HAP-1 (cell line): Measurements from ENCODE around the gene ZMIZ1.

ENCODE experiments used
- DNase-seq, 2 experiments: peaks; one replicate each; pipeline ENCODE4 v3.0.0-alpha.2; 2016 to 2020; ENCODE audit warnings: low spot score in 2 of 2
- H3K27me3 ChIP-seq: fragments of 250-450 bp; sonication (Bioruptor Pico); 2 replicates; pipeline ENCODE4 v1.5.1; 2020; ENCODE audit warnings: low read depth, mild to moderate bottlenecking, moderate library complexity
- H3K36me3 ChIP-seq: fragments of 250-450 bp; sonication (Bioruptor Pico); replicated peaks from 2 replicates; pipeline ENCODE4 v1.5.1; 2020; ENCODE audit warnings: mild to moderate bottlenecking
- H3K4me1 ChIP-seq: fragments of 250-450 bp; sonication (Bioruptor Pico); 2 replicates; pipeline ENCODE4 v1.5.1; 2020; ENCODE audit warnings: mild to moderate bottlenecking
- H3K4me3 ChIP-seq: fragments of 250-450 bp; sonication (Bioruptor Pico); 2 replicates; pipeline ENCODE4 v1.5.1; 2020; ENCODE audit warnings: mild to moderate bottlenecking, moderate library complexity
- H3K9me3 ChIP-seq: fragments of 250-450 bp; sonication (Bioruptor Pico); 2 replicates; pipeline ENCODE4 v1.5.1; 2020; ENCODE audit warnings: mild to moderate bottlenecking, moderate library complexity
- in situ Hi-C: fragments of 300-500 bp; cut with MboI; formaldehyde crosslinking; loops from 3 replicates; pipeline ENCODE4 v1.14.3; 2020; ENCODE audit warnings: low sequenced_read_pairs, inconsistent platforms, mixed read lengths

The ZMIZ1 gene

GRCh38 chr10:79314761-79315601, 246.2 kb downstream of the ZMIZ1 start:
- Histone ChIP-seq H3K4me1 (peaks cover 7% of the 10 kb centered on the region), H3K4me3 (no peak overlapping the region), H3K9me3 (no peaks in the 10 kb centered on the region), H3K36me3 (no peaks in the 10 kb centered on the region), H3K27me3 (no peaks in the 10 kb centered on the region)
- DNase-seq = no peak
- in situ Hi-C loops = no loop called here

- no peaks in the 10 kb centered on the region for H3K9me3 ChIP-seq
- in situ Hi-C loops = no loop called here
- H3K36me3 ChIP-seq = no peaks in the 10 kb centered on the region
- H3K4me1 ChIP-seq = peaks cover 7% of the 10 kb centered on the region
- H3K27me3 ChIP-seq = no peaks in the 10 kb centered on the region
- H3K4me3 ChIP-seq = no peak overlapping the region
- DNase-seq = no peak
These were observed 246.8 kb downstream of the ZMIZ1 start for GRCh38 chr10:79315602-79315920.

- in situ Hi-C loops = no loop called here
- H3K36me3 ChIP-seq = no peaks in the 10 kb centered on the region
- H3K4me1 ChIP-seq = peaks cover 7% of the 10 kb centered on the region
- no peak overlapping the region for H3K4me3 ChIP-seq
- DNase-seq = no peak
- H3K9me3 ChIP-seq = no peaks in the 10 kb centered on the region
- H3K27me3 ChIP-seq = no peaks in the 10 kb centered on the region
These were observed 248.1 kb downstream of the ZMIZ1 start for GRCh38 chr10:79316671-79317431.

- H3K27me3 ChIP-seq = no peaks in the 10 kb centered on the region
- no peak for DNase-seq
- no peak overlapping the region for H3K4me3 ChIP-seq
- no peaks in the 10 kb centered on the region for H3K36me3 ChIP-seq
- no peaks in the 10 kb centered on the region for H3K9me3 ChIP-seq
- H3K4me1 ChIP-seq = peaks cover 7% of the 10 kb centered on the region
- in situ Hi-C loops = no loop called here
These were observed 249.6 kb downstream of the ZMIZ1 start for GRCh38 chr10:79318369-79318768.

- no peak for DNase-seq
- no peaks in the 10 kb centered on the region for H3K36me3 ChIP-seq
- H3K9me3 ChIP-seq = no peaks in the 10 kb centered on the region
- no peaks in the 10 kb centered on the region for H3K27me3 ChIP-seq
- peaks cover 7% of the 10 kb centered on the region for H3K4me1 ChIP-seq
- no peak overlapping the region for H3K4me3 ChIP-seq
- in situ Hi-C loops = no loop called here
These were observed 250.5 kb downstream of the ZMIZ1 start for GRCh38 chr10:79319115-79319771.

- H3K36me3 ChIP-seq = no peaks in the 10 kb centered on the region
- no peak for DNase-seq
- no peak overlapping the region for H3K4me3 ChIP-seq
- H3K9me3 ChIP-seq = no peaks in the 10 kb centered on the region
- in situ Hi-C loops = no loop called here
- H3K4me1 ChIP-seq = peaks cover 7% of the 10 kb centered on the region
- no peaks in the 10 kb centered on the region for H3K27me3 ChIP-seq
These were observed 251.6 kb downstream of the ZMIZ1 start for GRCh38 chr10:79320316-79320715.

- no peak for DNase-seq
- H3K36me3 ChIP-seq = no peaks in the 10 kb centered on the region
- no peak overlapping the region for H3K4me3 ChIP-seq
- H3K27me3 ChIP-seq = no peaks in the 10 kb centered on the region
- in situ Hi-C loops = no loop called here
- H3K4me1 ChIP-seq = peaks cover 7% of the 10 kb centered on the region
- H3K9me3 ChIP-seq = no peaks in the 10 kb centered on the region
These were observed 252.2 kb downstream of the ZMIZ1 start for GRCh38 chr10:79320820-79321493.

- no peak for DNase-seq
- no peaks in the 10 kb centered on the region for H3K27me3 ChIP-seq
- H3K9me3 ChIP-seq = no peaks in the 10 kb centered on the region
- no peaks in the 10 kb centered on the region for H3K36me3 ChIP-seq
- peaks cover 7% of the 10 kb centered on the region for H3K4me1 ChIP-seq
- no peak overlapping the region for H3K4me3 ChIP-seq
- in situ Hi-C loops = no loop called here
These were observed 252.7 kb downstream of the ZMIZ1 start for GRCh38 chr10:79321494-79321882.

- no peak for DNase-seq
- Histone ChIP-seq H3K4me1 (peaks cover 7% of the 10 kb centered on the region), H3K4me3 (no peak overlapping the region), H3K9me3 (no peaks in the 10 kb centered on the region), H3K36me3 (no peaks in the 10 kb centered on the region), H3K27me3 (no peaks in the 10 kb centered on the region)
- in situ Hi-C loops = no loop called here
These were observed 253.2 kb downstream of the ZMIZ1 start for GRCh38 chr10:79321951-79322350.

GRCh38 chr10:79322616-79323543, 254.1 kb downstream of the ZMIZ1 start:
- Histone ChIP-seq H3K27me3 (no peaks in the 10 kb centered on the region), H3K9me3 (no peaks in the 10 kb centered on the region), H3K36me3 (no peaks in the 10 kb centered on the region), H3K4me3 (no peak overlapping the region), H3K4me1 (peaks cover under 1% of the 10 kb centered on the region)
- DNase-seq = no peak
- in situ Hi-C loops = no loop called here

- Histone ChIP-seq H3K9me3 (no peaks in the 10 kb centered on the region), H3K36me3 (no peaks in the 10 kb centered on the region), H3K4me1 (no peaks in the 10 kb centered on the region), H3K27me3 (no peaks in the 10 kb centered on the region), H3K4me3 (no peak overlapping the region)
- DNase-seq = no peak
- in situ Hi-C loops = no loop called here
These were observed 254.8 kb downstream of the ZMIZ1 start for GRCh38 chr10:79323602-79324001.

GRCh38 chr10:79324032-79324695, 255.4 kb downstream of the ZMIZ1 start:
- no peaks in the 10 kb centered on the region for H3K4me1 ChIP-seq
- H3K9me3 ChIP-seq = no peaks in the 10 kb centered on the region
- no peak overlapping the region for H3K4me3 ChIP-seq
- in situ Hi-C loops = no loop called here
- no peaks in the 10 kb centered on the region for H3K27me3 ChIP-seq
- no peaks in the 10 kb centered on the region for H3K36me3 ChIP-seq
- DNase-seq = no peak
